ENCODE results near the gene FARS2.
"Not testable (repeated sequence)": the region's sequence is repeated elsewhere in the genome, so short reads cannot be mapped to it uniquely, and the experiment has no call there.

FARS2 gene

GRCh38 chr6:5673019-5673790 lies 411.9 kb downstream of the FARS2 start:
- no peak overlapping the region for H3K4me3 Mint-ChIP-seq
- H3K9me3 Mint-ChIP-seq = no peaks in the 10 kb centered on the region
- H3K27ac Mint-ChIP-seq = no peak overlapping the region
- no peaks in the 10 kb centered on the region for H3K27me3 Mint-ChIP-seq (ENCODE audit: low read depth)
- peaks cover 16% of the 10 kb centered on the region for H3K4me1 Mint-ChIP-seq (ENCODE audit: low read depth)
- peaks cover 2% of the 10 kb centered on the region for H3K36me3 Mint-ChIP-seq (ENCODE audit: low read depth)

GRCh38 chr6:5674141-5674540 lies 412.8 kb downstream of the FARS2 start:
- Mint-ChIP-seq H3K4me3 (no peak overlapping the region), H3K9me3 (no peaks in the 10 kb centered on the region), H3K36me3 (ENCODE audit: low read depth) (peaks cover 2% of the 10 kb centered on the region), H3K4me1 (ENCODE audit: low read depth) (peaks cover 16% of the 10 kb centered on the region), H3K27me3 (ENCODE audit: low read depth) (no peaks in the 10 kb centered on the region), H3K27ac (no peak overlapping the region)

GRCh38 chr6:5674721-5675120 lies 413.4 kb downstream of the FARS2 start:
- Mint-ChIP-seq H3K4me3 (no peak overlapping the region), H3K27me3 (ENCODE audit: low read depth) (no peaks in the 10 kb centered on the region), H3K36me3 (ENCODE audit: low read depth) (peaks cover 2% of the 10 kb centered on the region), H3K9me3 (no peaks in the 10 kb centered on the region), H3K27ac (no peak overlapping the region), H3K4me1 (ENCODE audit: low read depth) (peaks cover 21% of the 10 kb centered on the region)

GRCh38 chr6:5676701-5677100 lies 415.4 kb downstream of the FARS2 start:
- Mint-ChIP-seq H3K36me3 (ENCODE audit: low read depth) (peaks cover 2% of the 10 kb centered on the region), H3K4me1 (ENCODE audit: low read depth) (peaks cover 20% of the 10 kb centered on the region), H3K9me3 (no peaks in the 10 kb centered on the region), H3K27ac (no peak overlapping the region), H3K27me3 (ENCODE audit: low read depth) (no peaks in the 10 kb centered on the region), H3K4me3 (no peak overlapping the region)

GRCh38 chr6:5677219-5678000 lies 416.1 kb downstream of the FARS2 start:
- Mint-ChIP-seq H3K27me3 (ENCODE audit: low read depth) (no peaks in the 10 kb centered on the region), H3K4me1 (ENCODE audit: low read depth) (peaks cover 20% of the 10 kb centered on the region), H3K27ac (no peak overlapping the region), H3K4me3 (no peak overlapping the region), H3K9me3 (peaks cover under 1% of the 10 kb centered on the region), H3K36me3 (ENCODE audit: low read depth) (no peaks in the 10 kb centered on the region)

GRCh38 chr6:5679270-5679669 lies 418.0 kb downstream of the FARS2 start:
- peaks cover 17% of the 10 kb centered on the region for H3K4me1 Mint-ChIP-seq (ENCODE audit: low read depth)
- no peak overlapping the region for H3K4me3 Mint-ChIP-seq
- peaks cover 2% of the 10 kb centered on the region for H3K36me3 Mint-ChIP-seq (ENCODE audit: low read depth)
- H3K27me3 Mint-ChIP-seq (ENCODE audit: low read depth) = no peaks in the 10 kb centered on the region
- H3K9me3 Mint-ChIP-seq = peaks cover 7% of the 10 kb centered on the region
- H3K27ac Mint-ChIP-seq = no peak overlapping the region

GRCh38 chr6:5679691-5680090 lies 418.4 kb downstream of the FARS2 start:
- H3K27me3 Mint-ChIP-seq (ENCODE audit: low read depth) = no peaks in the 10 kb centered on the region
- peaks cover 2% of the 10 kb centered on the region for H3K36me3 Mint-ChIP-seq (ENCODE audit: low read depth)
- H3K9me3 Mint-ChIP-seq = peaks cover 7% of the 10 kb centered on the region
- H3K4me1 Mint-ChIP-seq (ENCODE audit: low read depth) = peaks cover 17% of the 10 kb centered on the region
- H3K27ac Mint-ChIP-seq = no peak overlapping the region
- no peak overlapping the region for H3K4me3 Mint-ChIP-seq

GRCh38 chr6:5680095-5680494 lies 418.8 kb downstream of the FARS2 start:
- Mint-ChIP-seq H3K27me3 (ENCODE audit: low read depth) (no peaks in the 10 kb centered on the region), H3K27ac (no peak overlapping the region), H3K36me3 (ENCODE audit: low read depth) (peaks cover 2% of the 10 kb centered on the region), H3K4me1 (ENCODE audit: low read depth) (peaks cover 17% of the 10 kb centered on the region), H3K9me3 (peaks cover 7% of the 10 kb centered on the region), H3K4me3 (no peak overlapping the region)

GRCh38 chr6:5681480-5681879 lies 420.2 kb downstream of the FARS2 start:
- Mint-ChIP-seq H3K27me3 (ENCODE audit: low read depth) (no peaks in the 10 kb centered on the region), H3K27ac (no peak overlapping the region), H3K9me3 (peaks cover 7% of the 10 kb centered on the region), H3K4me3 (no peak overlapping the region), H3K4me1 (ENCODE audit: low read depth) (peaks cover 17% of the 10 kb centered on the region), H3K36me3 (ENCODE audit: low read depth) (peaks cover 2% of the 10 kb centered on the region)

- H3K36me3 Mint-ChIP-seq (ENCODE audit: low read depth) = peaks cover 2% of the 10 kb centered on the region
- no peak overlapping the region for H3K27ac Mint-ChIP-seq
- no peak overlapping the region for H3K4me3 Mint-ChIP-seq
- no peaks in the 10 kb centered on the region for H3K27me3 Mint-ChIP-seq (ENCODE audit: low read depth)
- H3K4me1 Mint-ChIP-seq (ENCODE audit: low read depth) = peaks cover 17% of the 10 kb centered on the region
- peaks cover 7% of the 10 kb centered on the region for H3K9me3 Mint-ChIP-seq
These were observed 421.2 kb downstream of the FARS2 start for GRCh38 chr6:5682530-5682929.

- peaks cover 17% of the 10 kb centered on the region for H3K4me1 Mint-ChIP-seq (ENCODE audit: low read depth)
- H3K27me3 Mint-ChIP-seq (ENCODE audit: low read depth); H3K9me3 Mint-ChIP-seq; H3K4me3 Mint-ChIP-seq; H3K36me3 Mint-ChIP-seq (ENCODE audit: low read depth); H3K27ac Mint-ChIP-seq: not testable (repeated sequence)
These were observed 422.4 kb downstream of the FARS2 start for GRCh38 chr6:5683747-5684146.

GRCh38 chr6:5684320-5685053 lies 423.2 kb downstream of the FARS2 start:
- Mint-ChIP-seq H3K36me3 (ENCODE audit: low read depth) (peaks cover 2% of the 10 kb centered on the region), H3K4me1 (ENCODE audit: low read depth) (peaks cover 15% of the 10 kb centered on the region), H3K27ac (no peak overlapping the region), H3K27me3 (ENCODE audit: low read depth) (no peaks in the 10 kb centered on the region), H3K9me3 (peaks cover 12% of the 10 kb centered on the region), H3K4me3 (no peak overlapping the region)

- Mint-ChIP-seq H3K27ac (no peak overlapping the region), H3K9me3 (peaks cover 5% of the 10 kb centered on the region)
These were observed 432.2 kb downstream of the FARS2 start for GRCh38 chr6:5693225-5694145.

More at GRCh38 chr6:5693225-5694145, 432.2 kb downstream of the FARS2 start:
- Mint-ChIP-seq H3K4me1 (ENCODE audit: low read depth) (peaks cover 8% of the 10 kb centered on the region), H3K4me3 (no peak overlapping the region), H3K36me3 (ENCODE audit: low read depth) (no peaks in the 10 kb centered on the region), H3K27me3 (ENCODE audit: low read depth) (no peaks in the 10 kb centered on the region)
